Left lung (tissue), 10 donors: Measurements from ENCODE around the gene RNF32. TPM values are rescaled to one million over a fixed set of nuclear protein-coding genes. Genes with fewer than 3 reads are reported as not detected.
A peak's percentile ranks its signal among the peaks of the same experiment; 100 is the strongest.

Experiments
- ATAC-seq: fragments of 200-7000 bp; cut with Tn5 transposase; one replicate; pipeline ENCODE4 v1.9.1; 2020; ENCODE audit warnings: moderate library complexity
- DNase-seq, 4 donors: peaks; one replicate each; pipeline ENCODE4 v3.0.0-alpha.2; 2013 to 2020
- H3K27ac ChIP-seq, 2 donors: fragments of 200-600 bp; sonication (generic) in 1 of 2; one replicate each; pipeline versions ENCODE4 v1.5.0 to v1.8.0; 2020 to 2021
- H3K27me3 ChIP-seq, 2 donors: fragments of 200-600 bp; sonication (generic) in 1 of 2; one replicate each; pipeline versions ENCODE4 v1.5.0 to v1.8.0; 2020 to 2021
- H3K36me3 ChIP-seq, 2 donors: fragments of 200-600 bp; sonication (generic) in 1 of 2; one replicate each; pipeline versions ENCODE4 v1.5.0 to v1.8.0; 2020 to 2021
- H3K4me1 ChIP-seq, 2 donors: fragments of 200-600 bp; one replicate each; pipeline ENCODE4 v1.8.0; 2021
- H3K4me3 ChIP-seq, 2 donors: fragments of 200-600 bp; sonication (generic) in 1 of 2; one replicate each; pipeline versions ENCODE4 v1.5.0 to v1.8.0; 2020 to 2021; ENCODE audit warnings: mild to moderate bottlenecking in 1 of 2
- H3K9me3 ChIP-seq, 2 donors: fragments of 200-600 bp; sonication (generic) in 1 of 2; one replicate each; pipeline versions ENCODE4 v1.5.0 to v1.8.0; 2020 to 2021
- intact Hi-C, 2 donors: fragments of 100-400 bp; cut with DNase I; formaldehyde crosslinking; loops; one replicate each; pipeline versions ENCODE4 v1.11.2 to v1.14.2; 2022
- polyA plus RNA-seq, 6 donors: library from polyadenylated mRNA; unstranded; fragments of 120-200 nt; gene quantifications; one replicate each; pipeline ENCODE4 v1.2.1, GENCODE V29; 2013; ENCODE audit not compliant: insufficient read length in 6 of 6
- total RNA-seq, 2 donors: library from RNA; stranded (reverse); fragmentation: NEBNext Ultra II Directional; extraction: Animal tissue kit (Norgen Biotek cat#: 25700); gene quantifications; one replicate each; pipeline ENCODE4 v1.2.1, GENCODE V29; 2021
- TF ChIP-seq, protein P1 (sequence below), 2 donors: fragments of 200-600 bp; sonication (generic) in 1 of 2; IDR thresholded peaks; one replicate each; pipeline versions ENCODE4 v1.5.0 to v1.8.0; 2021; ENCODE audit warnings: antibody characterized with exemption in 2 of 2
- donor health status: DM: no; HTN: yes; CAD: no.
- donor health status: DM: no; HTN: no; CAD: no.

RNF32 gene
- total and polyA plus RNA-seq, 8 donors: 0.85 to 7.3 (median 5.1) TPM

DNA sequence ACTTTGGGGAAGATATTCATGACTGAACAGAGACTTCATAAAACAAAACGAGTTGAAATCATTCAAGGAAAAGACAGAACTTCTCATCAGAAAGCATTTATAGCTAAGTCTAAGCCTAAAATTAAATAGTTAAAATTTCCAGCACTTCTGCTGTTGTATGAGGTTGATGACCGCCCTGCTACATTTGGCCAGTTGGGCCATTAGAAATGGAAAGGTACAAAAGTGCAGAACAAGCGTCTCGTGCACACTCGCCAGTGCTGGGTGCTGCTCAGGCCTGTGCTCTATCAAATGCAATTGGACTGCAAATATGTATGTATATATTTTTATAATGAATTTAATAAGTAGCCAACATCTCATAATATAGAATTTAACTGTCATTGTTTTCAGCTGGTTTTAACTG lies 34.4 kb upstream of the RNF32 start:
- Histone ChIP-seq H3K27me3 (peaks cover 0 to 20% of the 10 kb centered on the region in 2 donors), H3K9me3 (no peaks in the 10 kb centered on the region), H3K4me3 (no peak overlapping the region), H3K4me1 (peaks cover 3 to 12% of the 10 kb centered on the region in 2 donors), H3K27ac (no peak overlapping the region), H3K36me3 (no peaks in the 10 kb centered on the region)
- DNase-seq (no peak), ATAC-seq (no peak)
- intact Hi-C loops: no loop called here
- TF ChIP-seq, protein P1, sequence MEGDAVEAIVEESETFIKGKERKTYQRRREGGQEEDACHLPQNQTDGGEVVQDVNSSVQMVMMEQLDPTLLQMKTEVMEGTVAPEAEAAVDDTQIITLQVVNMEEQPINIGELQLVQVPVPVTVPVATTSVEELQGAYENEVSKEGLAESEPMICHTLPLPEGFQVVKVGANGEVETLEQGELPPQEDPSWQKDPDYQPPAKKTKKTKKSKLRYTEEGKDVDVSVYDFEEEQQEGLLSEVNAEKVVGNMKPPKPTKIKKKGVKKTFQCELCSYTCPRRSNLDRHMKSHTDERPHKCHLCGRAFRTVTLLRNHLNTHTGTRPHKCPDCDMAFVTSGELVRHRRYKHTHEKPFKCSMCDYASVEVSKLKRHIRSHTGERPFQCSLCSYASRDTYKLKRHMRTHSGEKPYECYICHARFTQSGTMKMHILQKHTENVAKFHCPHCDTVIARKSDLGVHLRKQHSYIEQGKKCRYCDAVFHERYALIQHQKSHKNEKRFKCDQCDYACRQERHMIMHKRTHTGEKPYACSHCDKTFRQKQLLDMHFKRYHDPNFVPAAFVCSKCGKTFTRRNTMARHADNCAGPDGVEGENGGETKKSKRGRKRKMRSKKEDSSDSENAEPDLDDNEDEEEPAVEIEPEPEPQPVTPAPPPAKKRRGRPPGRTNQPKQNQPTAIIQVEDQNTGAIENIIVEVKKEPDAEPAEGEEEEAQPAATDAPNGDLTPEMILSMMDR (IDR thresholded peaks at IDR 0.05): no peak

DNA sequence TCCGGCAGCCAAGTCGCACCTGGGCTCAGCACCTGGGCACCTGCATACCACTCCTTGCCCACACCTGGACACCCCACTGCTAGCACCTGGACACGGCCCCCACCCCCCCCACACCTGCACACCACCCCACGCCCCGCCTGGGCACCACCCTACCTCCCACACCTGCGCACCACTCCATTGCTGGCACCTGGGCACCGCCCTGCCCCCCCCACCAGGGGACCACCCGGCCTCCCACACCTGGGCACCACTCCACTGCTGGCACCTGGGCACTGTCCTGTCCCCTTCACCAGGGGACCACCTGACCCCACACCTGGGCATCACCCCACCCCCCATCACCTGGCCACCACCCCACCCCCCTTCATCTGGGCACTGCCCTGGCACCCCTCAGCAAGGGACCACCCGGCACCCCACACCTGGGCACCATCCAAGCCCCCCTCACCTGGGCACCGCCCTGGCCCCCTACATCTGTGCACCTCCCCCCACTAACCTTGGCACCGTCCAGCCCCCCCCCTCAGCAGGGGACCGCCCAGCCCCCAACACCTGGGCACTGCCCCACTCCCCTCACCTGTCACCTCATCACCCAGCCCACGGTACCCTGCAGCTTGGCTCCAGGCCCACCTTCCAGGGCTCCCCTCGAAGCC lies 33.8 kb upstream of the RNF32 start:
- H3K4me1 ChIP-seq: peaks cover 3 to 12% of the 10 kb centered on the region in 2 donors
- peak overlapping the region in 1 of 2 donors; percentile 39 for H3K4me3 ChIP-seq
- no peak for DNase-seq
- H3K36me3 ChIP-seq: no peaks in the 10 kb centered on the region
- intact Hi-C loops: no loop called here
- no peaks in the 10 kb centered on the region for H3K9me3 ChIP-seq
- H3K27me3 ChIP-seq: peaks cover 0 to 20% of the 10 kb centered on the region in 2 donors
- H3K27ac ChIP-seq: no peak overlapping the region
- ATAC-seq: no peak
- TF ChIP-seq, protein P1 (IDR thresholded peaks at IDR 0.05): no peak

DNA sequence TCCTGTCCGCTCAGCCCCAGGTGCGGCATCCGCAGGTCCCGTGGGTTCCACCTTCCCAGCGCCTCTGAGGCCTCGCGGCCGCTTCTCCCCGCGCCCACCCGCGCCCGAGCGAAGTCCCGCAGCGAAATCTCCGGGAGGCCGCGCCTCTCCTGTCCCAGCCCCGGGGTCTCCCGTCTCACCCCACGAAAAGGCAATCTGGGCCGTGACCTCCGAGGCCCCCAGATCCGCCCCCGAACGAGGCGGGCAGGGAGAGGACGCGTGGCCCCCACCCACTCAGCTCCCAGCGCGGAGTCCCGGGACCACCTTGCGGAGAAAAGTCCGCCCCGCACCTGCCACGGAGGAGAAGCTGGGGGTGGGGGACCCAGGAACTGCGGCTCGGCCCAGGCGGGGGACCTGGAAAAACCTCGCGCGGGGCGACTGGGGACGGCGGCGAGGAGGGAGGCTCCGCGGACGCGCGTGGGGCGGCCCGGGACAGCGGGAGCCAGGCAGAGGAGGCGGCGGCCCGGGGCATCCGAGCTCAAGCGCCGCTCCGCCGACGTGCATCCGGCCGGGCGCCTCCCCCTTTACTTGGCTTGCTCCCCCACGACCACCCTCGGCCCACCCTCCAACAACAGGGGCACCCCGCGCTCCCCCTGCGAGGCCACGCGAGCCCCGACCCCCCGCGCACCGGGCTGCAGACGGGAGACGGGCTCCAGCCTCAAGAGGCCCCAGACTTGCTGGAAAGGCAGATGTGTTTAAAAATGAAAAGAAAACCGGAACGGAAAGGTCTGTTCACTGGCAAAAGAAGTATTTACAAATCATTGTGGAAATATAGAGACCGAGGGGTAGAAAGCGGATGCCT lies 33.0 kb upstream of the RNF32 start:
- peaks cover 3 to 12% of the 10 kb centered on the region in 2 donors for H3K4me1 ChIP-seq
- no peak overlapping the region for H3K27ac ChIP-seq
- DNase-seq: peak in 1 of 4 donors; percentile 76
- peak overlapping the region; percentile 39 to 45 for H3K4me3 ChIP-seq
- intact Hi-C loops: no loop called here
- TF ChIP-seq, protein P1 (IDR thresholded peaks at IDR 0.05): no peak
- no peaks in the 10 kb centered on the region for H3K36me3 ChIP-seq
- no peaks in the 10 kb centered on the region for H3K9me3 ChIP-seq
- H3K27me3 ChIP-seq: peaks cover 0 to 20% of the 10 kb centered on the region in 2 donors
- ATAC-seq: peak; percentile 37

DNA sequence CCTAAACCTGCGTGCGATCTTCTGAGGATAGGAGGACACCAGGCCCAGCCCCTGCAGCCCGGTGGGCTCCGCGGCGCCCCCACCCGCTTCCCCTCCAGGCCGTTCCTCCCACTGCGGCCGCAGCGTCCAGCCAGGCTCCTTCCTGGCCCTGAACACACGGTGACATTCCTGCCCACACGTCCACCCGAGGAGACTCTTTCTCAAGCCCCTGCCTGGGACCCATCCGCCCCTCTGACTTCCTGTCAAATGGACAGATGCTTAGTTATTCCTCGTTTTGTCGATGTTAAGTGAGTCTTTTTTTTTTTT lies 32.4 kb upstream of the RNF32 start:
- TF ChIP-seq, protein P1 (IDR thresholded peaks at IDR 0.05): no peak
- Histone ChIP-seq H3K27me3 (peaks cover 0 to 20% of the 10 kb centered on the region in 2 donors), H3K4me3 (peak overlapping the region; percentile 39 to 45), H3K36me3 (no peaks in the 10 kb centered on the region), H3K4me1 (peaks cover 3 to 12% of the 10 kb centered on the region in 2 donors), H3K9me3 (no peaks in the 10 kb centered on the region), H3K27ac (no peak overlapping the region)
- intact Hi-C loops: no loop called here
- ATAC-seq (peak; percentile 51), DNase-seq (peak in 2 of 4 donors; percentile 44 to 73)
